Activated CD4-positive, alpha-beta memory T cell treated with anti-CD3 and anti-CD28 coated beads for 36 hours (primary cell): Measurements from ENCODE around the gene RBM39. TPM values are rescaled to one million over a fixed set of nuclear protein-coding genes. Genes with fewer than 3 reads are reported as not detected.
"Not testable (repeated sequence)": the region's sequence is repeated elsewhere in the genome, so short reads cannot be mapped to it uniquely, and the experiment has no call there.

Experiments used
- CTCF ChIA-PET: fragments of 350-600 bp; sonication (Branson Sonifier 250); formaldehyde crosslinking; loops from one replicate; lab custom pipeline; 2021; ENCODE audit warnings: antibody characterized with exemption, inconsistent platforms; lab: Charles Lee
- POLR2A ChIA-PET: fragments of 350-600 bp; sonication (Branson Sonifier 250); formaldehyde crosslinking; loops from one replicate; lab custom pipeline; 2021; ENCODE audit warnings: antibody characterized with exemption; lab: Charles Lee
- DNase-seq: peaks from one replicate; pipeline ENCODE4 v3.0.0-alpha.2; 2020
- H3K27ac Mint-ChIP-seq: one replicate; pipeline ENCODE4 v1.8.0; 2021; ENCODE audit warnings: mixed read lengths
- H3K27me3 Mint-ChIP-seq: one replicate; pipeline ENCODE4 v1.8.0; 2021; ENCODE audit warnings: mixed read lengths
- H3K36me3 Mint-ChIP-seq: one replicate; pipeline ENCODE4 v1.8.0; 2021; ENCODE audit warnings: mixed read lengths
- H3K4me1 Mint-ChIP-seq: one replicate; pipeline ENCODE4 v1.8.0; 2021; ENCODE audit warnings: low read depth, mixed read lengths
- H3K4me3 Mint-ChIP-seq: one replicate; pipeline ENCODE4 v1.8.0; 2021; ENCODE audit warnings: mild to moderate bottlenecking, mixed read lengths
- H3K9me3 Mint-ChIP-seq: one replicate; pipeline ENCODE4 v1.8.0; 2021; ENCODE audit warnings: mixed read lengths
- intact Hi-C: fragments of 100-400 bp; cut with micrococcal nuclease; formaldehyde crosslinking; loops from one replicate; pipeline ENCODE4 v1.15.1; 2023
- total RNA-seq, 2 experiments: library from RNA; stranded (reverse); gene quantifications; one replicate each; pipeline ENCODE4 v1.2.3, GENCODE V29; 2021

The RBM39 gene
- total RNA-seq, 2 experiments from 2014 or later: 243 to 259 TPM

DNA sequence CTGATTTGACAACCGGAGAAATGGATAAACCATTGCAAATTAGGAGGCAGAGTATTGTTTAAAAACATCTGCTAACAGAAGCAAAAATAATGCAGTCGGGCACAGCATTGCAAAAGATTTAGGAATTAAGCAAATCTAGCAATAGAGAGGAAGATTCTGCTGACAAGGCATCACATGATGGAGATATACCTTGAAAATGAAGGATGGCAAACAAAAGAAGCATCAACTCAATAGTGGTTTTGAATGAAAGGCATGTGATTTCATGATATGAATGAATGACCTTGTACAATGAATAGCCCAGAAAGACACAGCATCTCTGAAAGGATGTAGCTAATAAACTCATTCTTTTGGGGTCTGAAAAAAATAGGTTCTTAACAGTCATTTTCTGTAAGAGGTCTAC, 8.6 kb upstream of the RBM39 start:
- Mint-ChIP-seq H3K4me1 (no peaks in the 10 kb centered on the region), H3K27ac (no peak overlapping the region), H3K27me3 (no peaks in the 10 kb centered on the region), H3K9me3 (no peaks in the 10 kb centered on the region), H3K4me3 (no peak overlapping the region), H3K36me3 (no peaks in the 10 kb centered on the region)
- ChIA-PET POLR2A (no interaction called here), CTCF (no interaction called here)
- no peak for DNase-seq
- intact Hi-C loops: no loop called here

DNA sequence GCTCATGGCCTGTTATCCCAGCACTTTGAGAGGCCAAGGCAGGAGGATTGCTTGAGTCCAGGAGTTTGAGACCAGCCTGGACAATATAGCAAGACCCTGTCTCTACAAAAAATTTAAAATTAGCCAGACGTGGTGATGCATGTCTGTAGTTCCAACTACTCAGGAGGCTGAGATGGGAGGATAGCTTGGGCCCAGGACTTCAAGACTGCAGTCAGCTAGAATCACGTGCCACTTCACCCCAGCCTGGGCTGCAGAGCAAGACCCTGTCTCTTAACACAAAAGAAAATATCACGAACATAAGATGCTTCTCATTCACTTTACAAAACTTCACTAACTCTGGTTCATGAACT, 2.4 kb upstream of the RBM39 start:
- ChIA-PET CTCF (interaction anchor here (0.7 to 3.5 kb wide), 4 partner anchors 24 to 1636 kb away, joined by 3 to 20 read pairs (median 13); partner anchors contain the start of gene PHF20), POLR2A (interaction anchor here (1.3 to 3.7 kb wide), 4 partner anchors 26 to 290 kb away, joined by 8 to 154 read pairs (median 36); partner anchors contain the start of genes PHF20 and SCAND1)
- H3K36me3 Mint-ChIP-seq: peaks cover 25% of the 10 kb centered on the region
- H3K27me3 Mint-ChIP-seq, DNase-seq, H3K9me3 Mint-ChIP-seq: not testable (repeated sequence)
- H3K4me3 Mint-ChIP-seq: peak overlapping the region; percentile 96
- peak overlapping the region; percentile 98 for H3K27ac Mint-ChIP-seq
- peaks cover 24% of the 10 kb centered on the region for H3K4me1 Mint-ChIP-seq
- intact Hi-C loops: loop anchor here (5.0 kb wide), 1 partner anchor 138 kb away; no protein-coding TSS in a partner anchor

DNA sequence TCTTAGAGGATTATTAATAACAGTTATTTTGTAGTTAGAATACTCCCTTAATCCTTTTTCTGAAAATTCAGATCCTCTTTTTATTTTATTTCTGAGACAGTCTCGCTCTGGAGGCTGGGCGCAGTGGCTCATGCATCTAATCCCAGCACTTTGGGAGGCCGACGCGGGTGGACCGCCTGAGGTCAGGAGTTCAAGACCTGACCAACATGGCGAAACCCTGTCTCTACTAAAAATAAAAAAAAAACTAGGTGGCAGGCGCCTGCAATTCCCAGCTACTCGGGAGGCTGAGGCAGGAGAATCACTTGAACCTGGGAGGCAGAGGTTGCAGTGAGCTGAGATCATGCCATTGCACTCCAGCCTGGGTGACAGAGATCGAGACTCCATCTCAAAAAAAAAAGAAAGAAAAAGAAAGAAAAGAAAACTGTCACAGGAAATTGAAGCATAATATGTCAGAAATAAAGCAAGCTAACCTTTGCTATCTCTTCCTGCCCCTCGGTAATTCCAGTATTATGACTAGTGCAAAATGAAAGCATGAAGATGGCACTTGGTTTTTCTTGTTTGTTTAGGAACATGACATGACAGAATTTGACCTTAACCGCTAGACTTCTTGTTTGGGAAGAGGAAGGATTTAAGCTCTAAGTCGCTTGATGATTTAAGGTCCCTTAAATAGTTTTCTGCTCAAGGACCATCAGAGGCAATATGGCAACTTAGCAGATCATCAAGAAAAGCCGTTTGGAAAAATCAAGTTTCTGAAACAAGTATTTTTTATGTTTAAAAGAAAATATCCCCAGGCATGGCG, 1.8 kb upstream of the RBM39 start:
- DNase-seq: peak; percentile 45
- intact Hi-C loops: loop anchor here (2.0 to 5.0 kb wide), 2 partner anchors 33 to 138 kb away; no protein-coding TSS in a partner anchor
- Mint-ChIP-seq H3K4me3 (peak overlapping the region; percentile 96), H3K36me3 (peaks cover 28% of the 10 kb centered on the region), H3K9me3 (no peaks in the 10 kb centered on the region), H3K27me3 (peaks cover 2% of the 10 kb centered on the region), H3K27ac (peak overlapping the region; percentile 98), H3K4me1 (peaks cover 27% of the 10 kb centered on the region)
- CTCF ChIA-PET: interaction anchor here (0.6 to 3.5 kb wide), 7 partner anchors 24 to 1635 kb away, joined by 3 to 23 read pairs (median 7); partner anchors contain the start of genes PHF20, SCAND1 and SPAG4
- POLR2A ChIA-PET: interaction anchor here (0.8 to 3.7 kb wide), 10 partner anchors 17 to 331 kb away, joined by 3 to 154 read pairs (median 8); partner anchors contain the start of genes CPNE1, PHF20, RBM12 and SCAND1

DNA sequence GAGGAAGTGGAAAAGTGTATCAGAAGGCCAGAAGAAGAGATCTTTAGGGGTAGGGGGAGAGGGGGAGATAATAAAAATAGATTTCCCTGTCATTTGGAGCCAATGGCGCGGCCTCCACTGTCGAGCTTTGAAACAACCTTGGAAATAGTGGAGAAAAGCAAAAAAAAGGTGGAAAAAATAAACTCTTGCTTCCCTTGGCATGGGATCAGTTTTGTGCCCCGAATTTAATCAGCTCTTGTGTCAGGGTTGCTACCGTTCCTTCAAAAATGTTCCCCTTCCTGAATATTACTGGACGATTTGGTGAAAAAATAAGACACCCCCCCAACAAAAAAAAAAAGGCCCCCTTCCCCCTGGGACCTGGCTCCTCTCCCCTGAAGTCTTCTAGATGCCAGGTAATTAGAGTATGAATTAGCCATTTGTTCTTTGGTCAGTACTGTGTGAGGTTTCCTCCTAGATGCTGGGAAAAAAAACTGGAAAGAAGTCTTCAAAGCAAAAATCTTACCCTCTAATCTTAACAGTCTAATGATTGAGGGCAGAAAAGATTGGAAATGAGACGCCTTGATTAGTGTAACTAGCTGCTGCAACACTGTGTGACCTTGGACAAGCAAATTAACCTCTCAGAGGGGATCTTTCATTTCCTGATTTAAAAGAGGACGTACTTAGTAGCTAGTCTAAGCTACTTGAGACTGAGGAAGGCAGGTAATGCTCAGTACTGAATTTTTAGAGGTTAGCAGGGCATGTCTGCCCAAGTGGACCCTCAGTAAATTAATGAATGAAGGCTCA, 872 bp upstream of the RBM39 start:
- CTCF ChIA-PET: interaction anchor here (0.7 to 3.5 kb wide), 12 partner anchors 25 to 295 kb away, joined by 3 to 23 read pairs (median 4); partner anchors contain the start of genes PHF20, SCAND1 and SPAG4
- Mint-ChIP-seq H3K36me3 (peaks cover 38% of the 10 kb centered on the region), H3K9me3 (no peaks in the 10 kb centered on the region), H3K27me3 (peaks cover 2% of the 10 kb centered on the region), H3K4me3 (peak overlapping the region; percentile 96), H3K27ac (peak overlapping the region; percentile 98), H3K4me1 (peaks cover 37% of the 10 kb centered on the region)
- intact Hi-C loops: loop anchor here (1.0 to 5.0 kb wide), 7 partner anchors 28 to 288 kb away; partner anchors contain the start of genes CEP250 and SCAND1
- DNase-seq: no peak
- POLR2A ChIA-PET: interaction anchor here (0.8 to 3.7 kb wide), 24 partner anchors 12 to 1065 kb away, joined by 3 to 154 read pairs (median 8); partner anchors contain the start of genes CEP250, CPNE1, NFS1 and PHF20

DNA sequence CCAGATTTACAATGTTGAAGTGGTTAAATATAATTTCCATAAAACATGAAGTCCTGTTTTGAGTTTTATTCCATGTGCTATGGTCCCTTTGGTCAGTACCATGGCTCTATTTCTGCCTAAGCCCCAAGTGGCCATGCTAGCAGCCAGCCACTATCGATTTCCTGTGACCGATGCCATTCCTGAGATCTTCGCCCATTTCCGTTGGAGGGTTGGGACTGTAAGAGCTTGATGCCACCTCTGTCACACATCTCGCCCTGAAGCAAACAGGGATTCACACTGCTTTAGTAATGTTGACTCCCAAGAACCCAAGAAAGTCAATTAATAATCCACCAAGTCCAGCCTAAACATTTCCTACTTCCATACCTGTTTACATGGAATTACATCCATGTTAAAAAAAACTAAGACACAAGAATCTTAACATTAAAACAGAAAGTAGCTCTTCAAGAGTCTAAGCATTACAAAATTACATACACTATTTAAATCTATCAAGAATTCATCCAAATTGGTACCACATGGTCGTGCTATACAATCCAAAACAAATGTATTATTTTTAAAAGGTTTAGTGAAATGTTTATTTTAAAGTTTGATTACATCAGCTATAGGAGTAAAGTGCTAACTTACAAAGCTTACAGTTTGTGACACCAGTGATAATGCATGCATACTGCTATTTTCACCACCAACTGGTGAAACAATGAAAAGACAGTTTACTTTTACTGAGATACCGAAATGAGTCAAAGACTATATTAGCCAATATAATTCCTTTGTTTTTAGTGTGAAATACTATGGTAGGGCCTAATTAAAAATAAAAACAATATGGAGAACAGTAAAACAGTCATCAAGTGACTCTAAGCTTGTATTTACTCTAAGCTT, 2.5 kb downstream of the RBM39 start:
- H3K27me3 Mint-ChIP-seq: peaks cover 2% of the 10 kb centered on the region
- H3K4me3 Mint-ChIP-seq: peak overlapping the region; percentile 96
- no peak for DNase-seq
- H3K9me3 Mint-ChIP-seq: no peaks in the 10 kb centered on the region
- ChIA-PET CTCF (interaction anchor here (0.6 to 1.2 kb wide), 8 partner anchors 9 to 215 kb away, joined by 3 to 6 read pairs (median 4); partner anchors contain the start of gene SCAND1), POLR2A (interaction anchor here (0.5 to 6.6 kb wide), 16 partner anchors 9 to 253 kb away, joined by 3 to 44 read pairs (median 4); partner anchors contain the start of genes CPNE1, NFS1, PHF20 and RBM12)
- peak overlapping the region; percentile 78 for H3K27ac Mint-ChIP-seq
- intact Hi-C loops: loop anchor here (5.0 kb wide), 1 partner anchor 143 kb away; no protein-coding TSS in a partner anchor
- H3K4me1 Mint-ChIP-seq: peaks cover 51% of the 10 kb centered on the region
- H3K36me3 Mint-ChIP-seq: peaks cover 51% of the 10 kb centered on the region

DNA sequence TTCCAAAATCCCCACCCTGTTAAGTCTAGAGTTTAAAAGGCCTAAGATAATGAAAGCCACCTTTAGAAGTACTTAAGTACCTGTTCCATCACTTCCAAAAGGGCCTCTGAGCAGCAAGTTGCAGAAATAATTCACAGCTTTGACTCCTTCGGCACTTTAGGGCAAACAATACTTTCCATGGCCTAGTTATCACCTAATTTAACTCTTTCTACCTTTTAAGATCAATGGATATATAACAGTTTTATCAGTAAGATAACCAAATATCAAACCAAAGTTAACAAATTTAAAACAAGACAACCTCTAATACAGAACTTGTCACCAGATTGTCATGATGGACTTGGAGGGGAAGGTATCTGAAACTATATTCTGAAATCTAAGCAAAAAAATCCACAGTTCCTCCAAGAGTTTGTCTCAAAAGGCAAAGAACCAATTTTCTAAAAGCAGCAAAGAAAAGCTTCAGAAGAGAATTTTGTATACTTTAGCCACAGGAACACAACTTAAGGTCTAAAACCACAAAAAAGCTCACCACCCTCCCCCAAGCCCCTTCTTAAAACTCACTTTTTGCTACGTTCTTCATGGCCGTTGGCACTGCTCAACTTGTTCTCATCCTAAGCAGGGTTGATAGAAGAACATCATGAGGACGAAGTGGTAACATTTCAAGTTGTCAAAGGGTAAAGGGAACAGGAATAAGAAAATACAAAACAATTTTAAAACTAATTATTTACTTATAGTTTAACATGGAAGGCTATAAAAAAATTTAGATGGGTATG, 3.5 kb downstream of the RBM39 start:
- H3K36me3 Mint-ChIP-seq: peaks cover 60% of the 10 kb centered on the region
- no peaks in the 10 kb centered on the region for H3K9me3 Mint-ChIP-seq
- no peak for DNase-seq
- ChIA-PET CTCF (interaction anchor here (1.2 kb wide), 3 partner anchors 19 to 216 kb away, joined by 3 to 4 read pairs (median 4); partner anchors contain the start of gene SCAND1), POLR2A (interaction anchor here (0.6 to 6.6 kb wide), 7 partner anchors 8 to 78 kb away, joined by 3 to 44 read pairs (median 4); partner anchors contain the start of genes NFS1 and ROMO1)
- H3K4me3 Mint-ChIP-seq: peak overlapping the region; percentile 48
- H3K27ac Mint-ChIP-seq: peak overlapping the region; percentile 69
- intact Hi-C loops: no loop called here
- H3K27me3 Mint-ChIP-seq: peaks cover 2% of the 10 kb centered on the region
- H3K4me1 Mint-ChIP-seq: peaks cover 53% of the 10 kb centered on the region

DNA sequence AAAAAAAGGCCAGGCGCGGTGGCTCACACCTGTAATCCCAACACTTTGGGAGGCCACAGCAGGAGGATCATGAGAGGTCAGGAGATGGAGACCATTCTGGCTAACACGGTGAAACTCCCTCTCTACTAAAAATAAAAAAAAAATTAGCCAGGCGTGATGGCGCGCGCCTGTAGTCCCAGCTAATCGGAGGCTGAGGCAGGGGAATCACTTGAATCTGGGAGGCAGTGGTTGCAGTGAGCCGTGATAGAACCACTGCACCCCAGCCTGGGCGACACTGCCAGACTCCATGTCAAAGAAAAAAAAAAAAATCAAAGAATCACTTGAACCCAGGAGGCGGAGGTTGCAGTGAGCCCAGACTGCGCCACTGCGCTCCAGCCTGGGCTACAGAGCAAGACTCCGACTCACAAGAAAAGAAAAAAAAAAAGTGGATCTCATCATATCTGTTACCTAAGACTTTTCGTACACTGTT, 4.2 kb downstream of the RBM39 start:
- DNase-seq: no peak
- no peaks in the 10 kb centered on the region for H3K9me3 Mint-ChIP-seq
- peak overlapping the region; percentile 69 for H3K27ac Mint-ChIP-seq
- ChIA-PET POLR2A (interaction anchor here (0.6 to 6.6 kb wide), 3 partner anchors 9 to 138 kb away, joined by 3 to 44 read pairs (median 3); partner anchors contain the start of genes NFS1 and ROMO1), CTCF (no interaction called here)
- H3K4me1 Mint-ChIP-seq: peaks cover 49% of the 10 kb centered on the region
- peaks cover 66% of the 10 kb centered on the region for H3K36me3 Mint-ChIP-seq
- intact Hi-C loops: no loop called here
- peaks cover 2% of the 10 kb centered on the region for H3K27me3 Mint-ChIP-seq
- peak overlapping the region; percentile 48 for H3K4me3 Mint-ChIP-seq

DNA sequence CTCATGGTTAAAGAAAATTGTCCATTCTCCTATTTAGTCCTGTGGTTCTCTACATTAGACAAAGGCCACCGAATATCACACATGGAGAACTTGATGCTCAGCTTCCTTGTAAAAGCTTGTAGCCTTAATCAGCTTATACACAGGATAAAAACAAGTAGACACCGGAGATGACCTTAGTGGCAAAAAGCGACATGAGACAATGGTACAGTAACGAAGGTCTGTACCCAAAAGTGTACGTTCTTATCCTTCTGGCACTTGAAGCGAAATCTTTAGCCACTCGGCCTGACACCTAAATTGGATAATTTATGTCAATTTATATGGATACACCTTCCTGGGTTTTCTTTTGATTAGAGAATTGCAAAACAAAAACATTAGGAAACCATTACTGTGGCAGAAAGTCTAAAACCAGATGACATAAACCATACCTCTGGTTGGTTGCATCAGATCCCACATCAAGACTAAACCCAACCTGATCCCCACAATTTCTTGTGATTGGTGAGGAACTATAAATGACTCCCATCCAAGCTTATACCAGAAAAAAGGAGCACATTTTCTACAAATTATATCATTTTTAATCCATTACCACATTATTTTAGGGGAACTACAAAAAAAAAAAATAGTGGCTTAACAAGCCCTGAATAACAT, 6.1 kb downstream of the RBM39 start:
- H3K9me3 Mint-ChIP-seq: no peaks in the 10 kb centered on the region
- CTCF ChIA-PET: interaction anchor here (0.5 to 0.7 kb wide), 2 partner anchors 54 to 73 kb away, joined by 3 read pairs; no protein-coding TSS in a partner anchor
- POLR2A ChIA-PET: interaction anchor here (0.6 to 6.6 kb wide), 8 partner anchors 9 to 36 kb away, joined by 3 to 44 read pairs (median 4); partner anchors contain the start of genes NFS1, PHF20 and ROMO1
- no peaks in the 10 kb centered on the region for H3K27me3 Mint-ChIP-seq
- H3K36me3 Mint-ChIP-seq: peaks cover 69% of the 10 kb centered on the region
- DNase-seq: no peak
- peak overlapping the region; percentile 17 for H3K4me3 Mint-ChIP-seq
- H3K27ac Mint-ChIP-seq: peak overlapping the region; percentile 79
- peaks cover 58% of the 10 kb centered on the region for H3K4me1 Mint-ChIP-seq
- intact Hi-C loops: no loop called here

DNA sequence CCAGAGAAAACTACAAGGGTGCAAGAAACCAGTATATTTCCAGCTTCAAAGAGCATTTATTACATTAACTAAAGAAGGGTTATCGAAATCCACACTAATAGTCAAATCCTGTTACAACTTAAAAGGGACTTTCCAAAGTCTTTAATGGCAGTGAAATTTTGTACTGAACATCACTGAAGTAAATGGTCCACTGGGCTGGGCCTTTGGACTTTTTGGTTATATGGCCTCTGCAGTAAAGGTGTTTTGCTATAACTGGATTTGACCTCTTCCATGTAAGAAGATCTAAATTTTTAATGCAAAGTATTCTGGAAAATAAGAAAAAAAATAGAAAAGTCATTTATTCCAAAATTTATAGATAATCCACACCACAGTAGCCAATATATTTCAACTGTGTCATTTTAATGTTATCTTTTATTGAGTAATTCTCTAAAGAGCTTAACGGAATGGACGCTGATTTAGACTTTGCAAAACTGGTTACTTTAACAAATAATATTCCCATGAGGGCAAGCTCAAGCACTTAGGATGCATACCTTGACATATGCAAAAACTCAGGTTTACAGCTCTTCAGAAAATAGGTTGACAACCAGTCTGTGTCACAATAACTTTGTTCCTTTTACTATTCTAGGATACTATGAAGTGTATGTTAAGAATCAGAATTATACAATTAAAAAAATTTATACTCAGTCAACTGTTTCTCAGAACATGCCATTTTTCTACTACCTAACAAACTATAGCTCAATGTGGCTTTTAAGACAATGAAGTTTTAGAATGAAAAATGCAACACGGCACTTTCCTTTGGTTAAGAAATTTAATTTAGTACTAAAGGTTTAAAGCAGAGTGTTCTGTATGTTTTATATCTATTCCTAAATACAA, 7.0 kb downstream of the RBM39 start:
- no peaks in the 10 kb centered on the region for H3K27me3 Mint-ChIP-seq
- DNase-seq: no peak
- no peak overlapping the region for H3K4me3 Mint-ChIP-seq
- intact Hi-C loops: no loop called here
- peak overlapping the region; percentile 52 for H3K27ac Mint-ChIP-seq
- peaks cover 68% of the 10 kb centered on the region for H3K36me3 Mint-ChIP-seq
- CTCF ChIA-PET: interaction anchor here (0.6 to 0.8 kb wide), 2 partner anchors 134 to 150 kb away, joined by 3 to 4 read pairs; no protein-coding TSS in a partner anchor
- H3K4me1 Mint-ChIP-seq: peaks cover 59% of the 10 kb centered on the region
- H3K9me3 Mint-ChIP-seq: no peaks in the 10 kb centered on the region
- POLR2A ChIA-PET: interaction anchor here (0.9 to 6.6 kb wide), 11 partner anchors 8 to 119 kb away, joined by 3 to 44 read pairs (median 4); partner anchors contain the start of genes NFS1, PHF20, ROMO1 and SPAG4
